GM21529 (cell line): ENCODE measurements around the gene TM9SF1.

Experiments
- ATAC-seq: cut with Tn5 transposase; IDR thresholded peaks from one replicate; pipeline ENCODE4 v1.9.1; 2021; ENCODE audit not compliant: unreplicated experiment

The TM9SF1 gene

GRCh38 chr14:24179961-24180796, 15.1 kb downstream of the TM9SF1 start:
- ATAC-seq, result no peak

GRCh38 chr14:24179294-24179960, 15.8 kb downstream of the TM9SF1 start:
- ATAC-seq, result no peak

GRCh38 chr14:24178399-24179178, 16.7 kb downstream of the TM9SF1 start:
- ATAC-seq, result no peak

- ATAC-seq, result no peak
Measured at GRCh38 chr14:24177891-24178290, 17.4 kb downstream of the TM9SF1 start.

- no peak for ATAC-seq
Measured at GRCh38 chr14:24177041-24177825, 18.0 kb downstream of the TM9SF1 start.

- no peak for ATAC-seq
Measured at GRCh38 chr14:24176599-24176998, 18.6 kb downstream of the TM9SF1 start.

GRCh38 chr14:24172871-24173281, 22.4 kb downstream of the TM9SF1 start:
- ATAC-seq, result no peak

- no peak for ATAC-seq
Measured at GRCh38 chr14:24172261-24172860, 22.9 kb downstream of the TM9SF1 start.

- peak; percentile 86 for ATAC-seq
Measured at GRCh38 chr14:24171422-24172260, 23.6 kb downstream of the TM9SF1 start, which contains the start of gene REC8. TSS of gene REC8 (plus strand) at chr14:24172080. CDS start at chr14:24172553, 473 bp downstream.

GRCh38 chr14:24167469-24168114, 27.6 kb downstream of the TM9SF1 start:
- no peak for ATAC-seq

GRCh38 chr14:24165785-24166184, 29.5 kb downstream of the TM9SF1 start:
- ATAC-seq, result no peak

- no peak for ATAC-seq
Measured at GRCh38 chr14:24164518-24164991, 30.7 kb downstream of the TM9SF1 start.

GRCh38 chr14:24162093-24162492, 33.1 kb downstream of the TM9SF1 start:
- no peak for ATAC-seq

- ATAC-seq, result peak; percentile 83
Measured at GRCh38 chr14:24160850-24161804, 34.1 kb downstream of the TM9SF1 start, which contains the start of gene IRF9. TSS of gene IRF9 (plus strand) at chr14:24161265. CDS start at chr14:24162145, 880 bp downstream.

GRCh38 chr14:24160499-24160849, 34.8 kb downstream of the TM9SF1 start:
- ATAC-seq, result no peak

GRCh38 chr14:24159777-24160498, 35.3 kb downstream of the TM9SF1 start:
- no peak for ATAC-seq

- no peak for ATAC-seq
Measured at GRCh38 chr14:24157331-24157730, 37.9 kb downstream of the TM9SF1 start.
